Type B pancreatic cell (in vitro differentiated cells): ENCODE results near the gene GALNT10. TPM values are rescaled to one million over a fixed set of nuclear protein-coding genes. Genes with fewer than 3 reads are reported as not detected.

ENCODE experiments used
- DNase-seq: peaks from one replicate; pipeline ENCODE4 v3.0.0; 2021; ENCODE audit warnings: mixed read lengths; ENCODE audit not compliant: unreplicated experiment; ENCODE audit errors: extremely low spot score
- H3K27ac Mint-ChIP-seq: 2 replicates; pipeline ENCODE4 v1.8.0; 2021; ENCODE audit warnings: mild to moderate bottlenecking, mixed read lengths
- H3K27me3 Mint-ChIP-seq: 2 replicates; pipeline ENCODE4 v1.8.0; 2021; ENCODE audit warnings: mixed read lengths
- H3K36me3 Mint-ChIP-seq: 2 replicates; pipeline ENCODE4 v1.8.0; 2021; ENCODE audit warnings: mixed read lengths
- H3K4me1 Mint-ChIP-seq: one replicate; pipeline ENCODE4 v1.8.0; 2021; ENCODE audit warnings: mixed read lengths; ENCODE audit not compliant: unreplicated experiment
- H3K4me3 Mint-ChIP-seq: 2 replicates; pipeline ENCODE4 v1.8.0; 2021; ENCODE audit warnings: mild to moderate bottlenecking, mixed read lengths
- H3K9me3 Mint-ChIP-seq: 2 replicates; pipeline ENCODE4 v1.8.0; 2021; ENCODE audit warnings: mixed read lengths
- CTCF ChIP-seq: fragments of 200-600 bp; sonication (generic); conservative IDR thresholded peaks from 2 replicates; pipeline ENCODE4 v1.5.0; 2021; ENCODE audit warnings: antibody characterized with exemption, mild to moderate bottlenecking
- total RNA-seq: library from RNA; stranded (reverse); gene quantifications from 2 replicates; pipeline ENCODE4 v1.2.1, GENCODE V29; 2021; ENCODE audit warnings: low replicate concordance

Gene GALNT10
- total RNA-seq, 1 donor from 2014 or later = 23.0 TPM

- no peak for TF ChIP-seq CTCF
- no peaks in the 10 kb centered on the region for H3K9me3 Mint-ChIP-seq
- peaks cover 12% of the 10 kb centered on the region for H3K27me3 Mint-ChIP-seq
- peaks cover 4% of the 10 kb centered on the region for H3K4me1 Mint-ChIP-seq
- no peak overlapping the region for H3K27ac Mint-ChIP-seq
- no peak for DNase-seq
- peaks cover 6% of the 10 kb centered on the region for H3K36me3 Mint-ChIP-seq
- H3K4me3 Mint-ChIP-seq = no peak overlapping the region
Observed at GRCh38 chr5:154258531-154259217, 68.1 kb downstream of the GALNT10 start.

GRCh38 chr5:154260224-154260927, 69.8 kb downstream of the GALNT10 start:
- Mint-ChIP-seq H3K4me1 (peaks cover 4% of the 10 kb centered on the region), H3K27ac (no peak overlapping the region), H3K4me3 (no peak overlapping the region), H3K27me3 (peaks cover 12% of the 10 kb centered on the region), H3K9me3 (no peaks in the 10 kb centered on the region), H3K36me3 (peaks cover 6% of the 10 kb centered on the region)
- DNase-seq = no peak
- no peak for TF ChIP-seq CTCF

- no peak for TF ChIP-seq CTCF
- H3K9me3 Mint-ChIP-seq = no peaks in the 10 kb centered on the region
- H3K27ac Mint-ChIP-seq = no peak overlapping the region
- H3K4me1 Mint-ChIP-seq = peaks cover 4% of the 10 kb centered on the region
- no peak for DNase-seq
- peaks cover 6% of the 10 kb centered on the region for H3K36me3 Mint-ChIP-seq
- H3K4me3 Mint-ChIP-seq = no peak overlapping the region
- peaks cover 12% of the 10 kb centered on the region for H3K27me3 Mint-ChIP-seq
Observed at GRCh38 chr5:154262342-154262741, 71.8 kb downstream of the GALNT10 start.

- Mint-ChIP-seq H3K27me3 (peaks cover 12% of the 10 kb centered on the region), H3K27ac (no peak overlapping the region), H3K9me3 (no peaks in the 10 kb centered on the region), H3K4me1 (peaks cover 4% of the 10 kb centered on the region), H3K4me3 (no peak overlapping the region), H3K36me3 (peaks cover 6% of the 10 kb centered on the region)
- no peak for DNase-seq
- no peak for TF ChIP-seq CTCF
Observed at GRCh38 chr5:154264549-154265196, 74.1 kb downstream of the GALNT10 start.

- H3K36me3 Mint-ChIP-seq = peaks cover 6% of the 10 kb centered on the region
- DNase-seq = no peak
- H3K4me1 Mint-ChIP-seq = peaks cover 4% of the 10 kb centered on the region
- peaks cover 12% of the 10 kb centered on the region for H3K27me3 Mint-ChIP-seq
- no peak overlapping the region for H3K4me3 Mint-ChIP-seq
- H3K9me3 Mint-ChIP-seq = no peaks in the 10 kb centered on the region
- no peak overlapping the region for H3K27ac Mint-ChIP-seq
- TF ChIP-seq CTCF = no peak
Observed at GRCh38 chr5:154265197-154265773, 74.8 kb downstream of the GALNT10 start.
